ENCODE measurements around the gene RCN2.

RCN2 gene

DNA sequence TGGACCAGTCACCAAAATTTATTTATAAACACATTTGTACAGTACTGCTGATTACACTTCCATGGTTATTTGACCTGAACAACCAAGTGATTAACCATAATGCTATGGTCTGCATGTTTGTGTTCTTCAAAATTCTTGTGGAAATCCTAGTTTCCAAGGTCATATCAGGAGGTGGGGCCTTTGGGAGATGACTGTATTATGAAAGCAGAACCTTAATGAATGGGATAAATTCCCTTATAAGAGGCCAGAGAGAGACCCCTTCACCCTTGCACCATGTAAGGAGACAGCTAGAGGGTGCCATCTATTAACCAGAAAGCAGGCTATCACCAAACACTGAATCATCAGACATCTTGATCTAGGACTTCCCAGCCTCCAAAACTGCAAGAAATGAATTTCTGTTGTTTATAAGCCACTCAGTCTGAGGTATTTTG is 28.3 kb upstream of the RCN2 start:
- ATAC-seq: peak; percentile 28
- no peak for TF ChIP-seq BACH2 (CRISPR knock-in tag; IDR thresholded peaks at IDR 0.05; ENCODE audit: borderline replicate concordance)
- TF ChIP-seq ISL1 (CRISPR knock-in tag; IDR thresholded peaks at IDR 0.05): no peak
- no peak for TF ChIP-seq CSDC2 (CRISPR knock-in tag; IDR thresholded peaks at IDR 0.05)

DNA sequence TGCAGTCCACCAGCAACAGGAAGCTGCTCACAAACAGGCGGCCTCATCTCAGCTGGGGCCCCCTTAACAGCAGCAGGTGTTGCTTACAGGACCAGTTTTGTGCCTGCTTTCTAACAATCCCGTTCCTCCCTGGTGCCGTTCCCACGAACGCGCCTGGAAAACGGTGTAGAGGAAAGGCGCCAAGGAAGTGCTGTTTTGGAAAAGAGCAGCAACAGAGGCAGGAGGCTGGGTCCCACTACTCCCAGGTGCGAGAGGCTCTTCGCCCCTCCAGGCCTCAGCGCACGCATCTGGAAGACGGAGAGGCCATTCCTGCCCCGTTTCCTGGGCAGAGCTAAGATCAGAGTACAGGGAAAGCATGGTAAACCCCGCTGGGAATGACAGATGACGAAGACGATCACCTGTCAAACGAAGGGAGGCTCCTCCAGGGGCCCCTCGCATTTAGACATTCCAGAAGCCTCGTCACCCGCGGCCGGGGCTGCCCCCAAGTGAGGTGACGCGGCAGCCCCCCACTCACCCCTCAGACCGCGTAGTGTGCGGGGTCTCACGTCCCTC is 27.0 kb upstream of the RCN2 start:
- peak; percentile 77 for ATAC-seq
- TF ChIP-seq, protein P1, sequence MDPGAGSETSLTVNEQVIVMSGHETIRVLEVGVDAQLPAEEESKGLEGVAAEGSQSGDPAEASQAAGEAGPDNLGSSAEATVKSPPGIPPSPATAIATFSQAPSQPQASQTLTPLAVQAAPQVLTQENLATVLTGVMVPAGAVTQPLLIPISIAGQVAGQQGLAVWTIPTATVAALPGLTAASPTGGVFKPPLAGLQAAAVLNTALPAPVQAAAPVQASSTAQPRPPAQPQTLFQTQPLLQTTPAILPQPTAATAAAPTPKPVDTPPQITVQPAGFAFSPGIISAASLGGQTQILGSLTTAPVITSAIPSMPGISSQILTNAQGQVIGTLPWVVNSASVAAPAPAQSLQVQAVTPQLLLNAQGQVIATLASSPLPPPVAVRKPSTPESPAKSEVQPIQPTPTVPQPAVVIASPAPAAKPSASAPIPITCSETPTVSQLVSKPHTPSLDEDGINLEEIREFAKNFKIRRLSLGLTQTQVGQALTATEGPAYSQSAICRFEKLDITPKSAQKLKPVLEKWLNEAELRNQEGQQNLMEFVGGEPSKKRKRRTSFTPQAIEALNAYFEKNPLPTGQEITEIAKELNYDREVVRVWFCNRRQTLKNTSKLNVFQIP (CRISPR knock-in tag; IDR thresholded peaks at IDR 0.05; ENCODE audit: borderline replicate concordance, low read depth): no peak
- no peak for TF ChIP-seq ZFP30 (CRISPR knock-in tag; IDR thresholded peaks at IDR 0.05)
- no peak for TF ChIP-seq ZFP3 (CRISPR knock-in tag; IDR thresholded peaks at IDR 0.05)
- TF ChIP-seq ESRRG (CRISPR knock-in tag; IDR thresholded peaks at IDR 0.05): no peak
- no peak for TF ChIP-seq ZNF70 (CRISPR knock-in tag; IDR thresholded peaks at IDR 0.05)
- TF ChIP-seq GLIS3 (CRISPR knock-in tag; IDR thresholded peaks at IDR 0.05): no peak
- TF ChIP-seq, protein P2, sequence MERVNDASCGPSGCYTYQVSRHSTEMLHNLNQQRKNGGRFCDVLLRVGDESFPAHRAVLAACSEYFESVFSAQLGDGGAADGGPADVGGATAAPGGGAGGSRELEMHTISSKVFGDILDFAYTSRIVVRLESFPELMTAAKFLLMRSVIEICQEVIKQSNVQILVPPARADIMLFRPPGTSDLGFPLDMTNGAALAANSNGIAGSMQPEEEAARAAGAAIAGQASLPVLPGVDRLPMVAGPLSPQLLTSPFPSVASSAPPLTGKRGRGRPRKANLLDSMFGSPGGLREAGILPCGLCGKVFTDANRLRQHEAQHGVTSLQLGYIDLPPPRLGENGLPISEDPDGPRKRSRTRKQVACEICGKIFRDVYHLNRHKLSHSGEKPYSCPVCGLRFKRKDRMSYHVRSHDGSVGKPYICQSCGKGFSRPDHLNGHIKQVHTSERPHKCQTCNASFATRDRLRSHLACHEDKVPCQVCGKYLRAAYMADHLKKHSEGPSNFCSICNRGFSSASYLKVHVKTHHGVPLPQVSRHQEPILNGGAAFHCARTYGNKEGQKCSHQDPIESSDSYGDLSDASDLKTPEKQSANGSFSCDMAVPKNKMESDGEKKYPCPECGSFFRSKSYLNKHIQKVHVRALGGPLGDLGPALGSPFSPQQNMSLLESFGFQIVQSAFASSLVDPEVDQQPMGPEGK (CRISPR knock-in tag; IDR thresholded peaks at IDR 0.05; ENCODE audit: borderline replicate concordance): no peak

DNA sequence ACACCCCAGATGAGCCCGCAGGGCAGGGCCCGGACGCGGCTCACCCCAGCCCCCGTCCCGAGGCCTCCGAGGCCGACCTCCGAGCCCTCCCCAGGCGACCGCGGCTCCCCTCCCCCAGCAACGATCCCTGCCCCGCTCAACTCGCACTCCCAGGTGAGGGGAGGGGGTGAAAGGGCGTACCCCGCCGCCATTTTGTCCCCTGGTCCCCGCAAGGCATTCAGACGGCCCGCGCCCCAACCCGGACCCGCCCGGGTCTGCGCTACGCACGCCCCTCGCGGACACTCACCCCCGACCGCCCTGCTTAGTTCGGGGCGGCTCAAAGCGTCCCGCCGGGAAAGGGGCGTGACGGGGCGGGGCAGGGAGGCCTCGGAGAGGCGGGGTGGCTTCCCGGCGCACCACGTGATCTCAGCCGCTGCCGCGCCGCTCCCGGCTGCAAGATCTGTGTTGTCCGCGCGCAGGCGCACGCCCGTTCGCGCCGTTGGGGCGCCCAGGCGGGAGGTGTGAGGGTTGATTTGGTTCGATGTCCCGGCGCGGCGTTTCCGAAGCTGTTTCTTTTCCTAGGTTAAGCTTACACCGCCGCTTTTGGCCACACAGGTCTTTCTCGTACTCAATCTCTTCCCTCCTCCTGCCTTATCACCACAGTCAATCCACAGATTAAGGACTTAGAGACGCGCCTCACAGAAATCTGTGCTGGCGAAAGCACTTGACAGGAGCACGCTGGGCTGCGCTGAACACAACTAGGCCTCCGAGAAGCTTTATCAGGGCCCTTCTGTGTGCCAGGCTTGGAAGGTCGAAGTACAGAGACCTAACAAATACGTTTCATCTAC is 26.3 kb upstream of the RCN2 start, which contains the start of gene SCAPER:
Gene SCAPER (minus strand): TSS at position 328 of the 827 bp plus-strand sequence. CDS start 21,523 bp downstream, outside the sequence.
- TF ChIP-seq BACH2 (CRISPR knock-in tag; IDR thresholded peaks at IDR 0.05; ENCODE audit: borderline replicate concordance): no peak
- TF ChIP-seq, protein P3, sequence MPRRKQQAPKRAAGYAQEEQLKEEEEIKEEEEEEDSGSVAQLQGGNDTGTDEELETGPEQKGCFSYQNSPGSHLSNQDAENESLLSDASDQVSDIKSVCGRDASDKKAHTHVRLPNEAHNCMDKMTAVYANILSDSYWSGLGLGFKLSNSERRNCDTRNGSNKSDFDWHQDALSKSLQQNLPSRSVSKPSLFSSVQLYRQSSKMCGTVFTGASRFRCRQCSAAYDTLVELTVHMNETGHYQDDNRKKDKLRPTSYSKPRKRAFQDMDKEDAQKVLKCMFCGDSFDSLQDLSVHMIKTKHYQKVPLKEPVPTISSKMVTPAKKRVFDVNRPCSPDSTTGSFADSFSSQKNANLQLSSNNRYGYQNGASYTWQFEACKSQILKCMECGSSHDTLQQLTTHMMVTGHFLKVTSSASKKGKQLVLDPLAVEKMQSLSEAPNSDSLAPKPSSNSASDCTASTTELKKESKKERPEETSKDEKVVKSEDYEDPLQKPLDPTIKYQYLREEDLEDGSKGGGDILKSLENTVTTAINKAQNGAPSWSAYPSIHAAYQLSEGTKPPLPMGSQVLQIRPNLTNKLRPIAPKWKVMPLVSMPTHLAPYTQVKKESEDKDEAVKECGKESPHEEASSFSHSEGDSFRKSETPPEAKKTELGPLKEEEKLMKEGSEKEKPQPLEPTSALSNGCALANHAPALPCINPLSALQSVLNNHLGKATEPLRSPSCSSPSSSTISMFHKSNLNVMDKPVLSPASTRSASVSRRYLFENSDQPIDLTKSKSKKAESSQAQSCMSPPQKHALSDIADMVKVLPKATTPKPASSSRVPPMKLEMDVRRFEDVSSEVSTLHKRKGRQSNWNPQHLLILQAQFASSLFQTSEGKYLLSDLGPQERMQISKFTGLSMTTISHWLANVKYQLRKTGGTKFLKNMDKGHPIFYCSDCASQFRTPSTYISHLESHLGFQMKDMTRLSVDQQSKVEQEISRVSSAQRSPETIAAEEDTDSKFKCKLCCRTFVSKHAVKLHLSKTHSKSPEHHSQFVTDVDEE (CRISPR knock-in tag; IDR thresholded peaks at IDR 0.05): peak; percentile 70
- ATAC-seq: peak; percentile 93

DNA sequence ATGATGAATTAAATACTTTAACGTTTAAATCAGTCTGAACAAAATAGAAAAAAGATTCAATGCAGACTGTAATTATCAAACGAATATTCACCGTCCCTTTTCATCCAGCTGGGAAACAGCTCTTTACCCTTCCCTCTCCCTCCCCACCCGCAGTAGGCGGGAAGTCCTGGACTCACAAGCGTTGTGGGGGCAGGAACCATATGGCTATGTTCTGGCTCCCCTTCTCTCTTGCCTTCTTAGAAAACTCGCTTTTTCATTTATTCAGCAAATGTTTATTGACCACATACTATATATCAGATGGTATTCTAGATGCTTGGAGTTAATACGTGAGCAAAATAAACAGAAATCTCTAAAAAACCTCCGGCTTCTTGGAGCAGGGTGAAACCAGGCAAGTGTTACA is 25.7 kb upstream of the RCN2 start:
- TF ChIP-seq TCF4 (CRISPR knock-in tag; IDR thresholded peaks at IDR 0.05; ENCODE audit: borderline replicate concordance): no peak
- no peak for TF ChIP-seq ESRRG (CRISPR knock-in tag; IDR thresholded peaks at IDR 0.05)
- no peak for ATAC-seq

DNA sequence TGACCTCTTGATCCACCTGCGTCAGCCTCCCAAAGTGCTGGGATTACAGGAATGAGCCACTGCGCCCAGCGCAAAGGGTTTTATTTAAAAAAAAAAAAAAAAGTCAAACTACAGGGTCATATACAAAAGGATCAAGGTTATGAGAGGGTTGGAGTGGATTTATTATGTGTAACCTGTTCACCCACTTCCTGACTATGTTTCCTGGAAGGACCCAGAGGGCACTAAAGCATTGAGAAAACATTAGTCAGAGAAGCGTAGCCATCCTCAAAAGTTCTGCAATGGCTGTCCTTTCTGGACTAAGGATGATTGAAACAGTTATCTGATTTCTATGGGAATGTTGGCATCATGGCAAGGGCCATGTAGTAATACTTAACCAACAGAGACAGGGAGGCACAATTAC is 19.1 kb upstream of the RCN2 start:
- TF ChIP-seq, protein P3 (CRISPR knock-in tag; IDR thresholded peaks at IDR 0.05): no peak
- TF ChIP-seq ISL1 (CRISPR knock-in tag; IDR thresholded peaks at IDR 0.05) (no peak), SNAI2 (CRISPR knock-in tag; IDR thresholded peaks at IDR 0.05) (no peak), ZNF8 (CRISPR knock-in tag; IDR thresholded peaks at IDR 0.05) (no peak), ESRRG (CRISPR knock-in tag; IDR thresholded peaks at IDR 0.05) (no peak)
- no peak for ATAC-seq

All from SK-N-SH treated with all-trans-retinoic acid at 6 μM for 48 hours (cell line).